ENCODE measurements around the gene RFT1. TPM values are rescaled to one million over a fixed set of nuclear protein-coding genes. Genes with fewer than 3 reads are reported as not detected.

The RFT1 gene
- total and polyA plus RNA-seq, 2 donors (not counting 3 experiments of a cell fraction or from before 2014, with no cell fraction given) = 29.8 to 39.9 TPM

DNA sequence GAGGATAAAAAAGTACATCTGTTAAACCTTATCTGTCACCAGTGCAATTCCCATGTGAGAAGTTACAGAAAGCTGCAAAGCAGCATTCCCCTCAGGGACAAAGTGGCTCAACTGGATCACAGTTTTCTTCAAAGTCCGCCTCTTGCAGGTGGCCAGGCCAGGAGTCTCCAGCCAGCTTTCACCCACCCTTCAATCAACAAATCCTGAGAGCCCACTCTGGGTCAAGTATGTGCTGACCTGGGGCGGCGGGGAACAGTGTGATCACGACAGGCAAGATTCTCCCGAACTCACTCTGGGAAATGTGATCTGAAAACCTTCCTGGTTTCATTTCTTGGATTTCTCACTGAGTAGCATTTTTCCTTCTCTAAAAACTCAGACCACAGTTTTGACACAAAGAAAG lies 39.2 kb downstream of the RFT1 start:
- no TSS peak for BruUV-seq (replicated peaks)
- Histone ChIP-seq H2AFZ (ENCODE audit: low read depth, low read length) (no peak overlapping the region), H3K27ac (ENCODE audit: insufficient read depth, low read depth, low read length) (no peak overlapping the region), H4K20me1 (replicated peaks; ENCODE audit: control insufficient read depth, extremely low read depth, insufficient read depth, low read length) (no peaks in the 10 kb centered on the region), H3K4me1 (ENCODE audit: control insufficient read depth, extremely low read depth, insufficient read depth, low read length) (no peaks in the 10 kb centered on the region), H3K27me3 (ENCODE audit: control insufficient read depth in 2 of 2, insufficient read depth in 2 of 2, low read length in 2 of 2) (no peaks in the 10 kb centered on the region), H3K79me2 (ENCODE audit: control insufficient read depth, insufficient read depth, low read length) (no peaks in the 10 kb centered on the region), H3K9me1 (replicated peaks; ENCODE audit: control insufficient read depth, extremely low read depth, insufficient read depth, low read length) (no peaks in the 10 kb centered on the region), H3K9ac (replicated peaks; ENCODE audit: extremely low read depth, insufficient read depth, low read length) (no peak overlapping the region), H3K4me3 (replicated peaks in 1 of 3; ENCODE audit: insufficient read depth in 1 of 3, low read depth in 1 of 3, low read length in 3 of 3) (no peak overlapping the region), H3K4me2 (ENCODE audit: insufficient read depth, low read length) (no peak overlapping the region), H3K9me3 (replicated peaks; ENCODE audit: control insufficient read depth, insufficient read depth, low read length) (no peaks in the 10 kb centered on the region), H3K36me3 (ENCODE audit: control insufficient read depth in 2 of 2, extremely low read depth in 1 of 2, insufficient read depth in 2 of 2, low read length in 2 of 2) (peaks cover 3 to 10% of the 10 kb centered on the region in 2 experiments)
- ChIA-PET POLR2A (no interaction called here), CTCF (no interaction called here)
- no peak for DNase-seq (ENCODE audit: low read depth, low spot score)
- intact Hi-C loops (cut with micrococcal nuclease) (no loop called here), dilution Hi-C loops (cut with MboI; ENCODE audit: extremely low pct_ligation_motif_present, low sequenced_read_pairs) (no loop called here)
- TF ChIP-seq EZH2 (IDR thresholded peaks at IDR 0.05; ENCODE audit: borderline replicate concordance, low read depth, low read length, severe bottlenecking) (no peak), FOS (IDR thresholded peaks at IDR 0.05; ENCODE audit: borderline replicate concordance, insufficient read depth, low read length) (no peak), POLR2AphosphoS5 (IDR thresholded peaks at IDR 0.05; ENCODE audit: insufficient read depth, low read depth, low read length) (no peak), GATA2 (IDR thresholded peaks at IDR 0.05; ENCODE audit: insufficient read depth, insufficient read length, low read depth, low read length) (no peak), MYC (IDR thresholded peaks at IDR 0.05; ENCODE audit: low read depth, low read length) (no peak), JUN (IDR thresholded peaks at IDR 0.05; ENCODE audit: borderline replicate concordance, insufficient read depth, insufficient read length, low read depth) (no peak), POLR2A (IDR thresholded peaks at IDR 0.05; ENCODE audit: low read depth, low read length) (no peak)
- TF ChIP-seq, protein P1, sequence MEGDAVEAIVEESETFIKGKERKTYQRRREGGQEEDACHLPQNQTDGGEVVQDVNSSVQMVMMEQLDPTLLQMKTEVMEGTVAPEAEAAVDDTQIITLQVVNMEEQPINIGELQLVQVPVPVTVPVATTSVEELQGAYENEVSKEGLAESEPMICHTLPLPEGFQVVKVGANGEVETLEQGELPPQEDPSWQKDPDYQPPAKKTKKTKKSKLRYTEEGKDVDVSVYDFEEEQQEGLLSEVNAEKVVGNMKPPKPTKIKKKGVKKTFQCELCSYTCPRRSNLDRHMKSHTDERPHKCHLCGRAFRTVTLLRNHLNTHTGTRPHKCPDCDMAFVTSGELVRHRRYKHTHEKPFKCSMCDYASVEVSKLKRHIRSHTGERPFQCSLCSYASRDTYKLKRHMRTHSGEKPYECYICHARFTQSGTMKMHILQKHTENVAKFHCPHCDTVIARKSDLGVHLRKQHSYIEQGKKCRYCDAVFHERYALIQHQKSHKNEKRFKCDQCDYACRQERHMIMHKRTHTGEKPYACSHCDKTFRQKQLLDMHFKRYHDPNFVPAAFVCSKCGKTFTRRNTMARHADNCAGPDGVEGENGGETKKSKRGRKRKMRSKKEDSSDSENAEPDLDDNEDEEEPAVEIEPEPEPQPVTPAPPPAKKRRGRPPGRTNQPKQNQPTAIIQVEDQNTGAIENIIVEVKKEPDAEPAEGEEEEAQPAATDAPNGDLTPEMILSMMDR (IDR thresholded peaks at IDR 0.05; ENCODE audit: extremely low read depth in 1 of 2, insufficient read depth in 1 of 2, low read depth in 1 of 2, low read length in 2 of 2) = no peak
- TF ChIP-seq, protein P2, sequence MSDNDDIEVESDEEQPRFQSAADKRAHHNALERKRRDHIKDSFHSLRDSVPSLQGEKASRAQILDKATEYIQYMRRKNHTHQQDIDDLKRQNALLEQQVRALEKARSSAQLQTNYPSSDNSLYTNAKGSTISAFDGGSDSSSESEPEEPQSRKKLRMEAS (IDR thresholded peaks at IDR 0.05; ENCODE audit: insufficient read depth, insufficient read length) = no peak
- no peak for FAIRE-seq
